ENCODE measurements around the gene TMEM178B. TPM values are rescaled to one million over a fixed set of nuclear protein-coding genes. Genes with fewer than 3 reads are reported as not detected.
A peak's percentile ranks its signal among the peaks of the same experiment; 100 is the strongest.
"Not testable (repeated sequence)": the region's sequence is repeated elsewhere in the genome, so short reads cannot be mapped to it uniquely, and the experiment has no call there.

Gene TMEM178B
- total RNA-seq, 2 donors from 2014 or later = 1.7 to 2.1 TPM

DNA sequence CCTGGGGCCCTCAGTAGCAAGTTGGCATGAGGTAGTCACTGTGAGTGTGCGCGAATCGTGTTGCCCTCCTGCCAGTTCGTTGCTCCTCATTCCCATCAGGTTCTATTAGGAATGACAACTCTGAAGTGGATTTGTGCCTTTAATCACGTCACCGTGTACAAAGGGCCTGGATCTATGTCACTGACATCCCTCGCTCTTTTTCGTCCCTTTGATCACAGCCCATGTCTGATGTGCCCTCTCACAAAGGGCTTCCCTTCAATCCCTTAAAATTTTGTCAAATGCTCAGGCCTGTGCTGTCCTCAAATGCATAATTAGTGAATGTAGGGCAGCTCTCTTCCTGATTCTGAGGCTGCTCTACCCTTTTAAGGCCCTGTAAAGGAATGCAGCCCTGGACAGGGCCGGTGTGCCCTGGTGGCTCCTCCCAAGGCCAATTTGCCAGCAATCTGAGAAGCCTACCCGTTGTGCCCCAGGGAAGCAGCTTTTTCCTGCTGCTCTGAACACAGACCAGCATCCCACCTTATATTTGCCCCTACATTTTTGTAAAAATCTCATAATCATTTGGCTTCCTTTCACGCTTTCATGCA lies 93.6 kb downstream of the TMEM178B start:
- Mint-ChIP-seq H3K4me3 (no peak overlapping the region), H3K27ac (no peak overlapping the region), H3K36me3 (ENCODE audit: low read depth) (no peaks in the 10 kb centered on the region), H3K4me1 (no peaks in the 10 kb centered on the region), H3K27me3 (no peaks in the 10 kb centered on the region), H3K9me3 (no peaks in the 10 kb centered on the region)
- ATAC-seq (replicated peaks) = no peak

DNA sequence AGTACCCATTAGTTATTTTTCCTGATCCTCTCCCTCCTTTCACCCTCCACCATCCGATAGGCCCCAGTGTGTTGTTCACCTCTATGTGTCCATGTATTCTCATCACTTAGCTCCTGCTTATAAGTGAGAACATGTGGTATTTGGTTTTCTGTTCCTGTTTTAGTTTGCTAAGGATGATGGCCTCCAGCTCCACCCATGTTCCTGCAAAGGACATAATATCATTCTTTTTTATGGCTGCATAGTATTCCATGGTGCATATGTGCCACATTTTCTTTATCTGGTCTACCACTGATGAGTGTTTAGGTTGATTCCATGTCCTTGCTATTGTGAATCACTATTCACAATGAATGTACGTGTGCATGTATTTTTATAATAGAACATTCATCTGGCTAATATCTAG lies 95.3 kb downstream of the TMEM178B start:
- H3K27ac Mint-ChIP-seq; H3K36me3 Mint-ChIP-seq (ENCODE audit: low read depth); H3K9me3 Mint-ChIP-seq; H3K4me1 Mint-ChIP-seq; H3K27me3 Mint-ChIP-seq; ATAC-seq (replicated peaks); H3K4me3 Mint-ChIP-seq: not testable (repeated sequence)

DNA sequence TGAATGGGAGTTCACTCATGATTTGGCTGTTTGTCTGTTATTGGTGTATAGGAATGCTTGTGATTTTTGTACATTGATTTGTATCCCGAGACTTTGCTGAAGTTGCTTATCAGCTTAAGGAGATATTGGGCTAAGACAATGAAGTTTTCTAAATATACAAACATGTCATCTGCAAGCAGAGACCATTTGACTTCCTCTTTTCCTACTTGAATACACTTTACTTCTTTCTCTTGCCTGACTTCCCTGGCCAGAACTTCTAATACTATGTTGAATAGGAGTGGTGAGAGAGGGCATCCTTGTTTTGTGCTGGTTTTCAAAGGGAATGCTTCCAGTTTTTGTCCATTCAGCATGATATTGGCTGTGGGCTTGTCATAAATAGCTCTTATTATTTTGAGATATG lies 101.9 kb downstream of the TMEM178B start:
- not testable (repeated sequence) for ATAC-seq (replicated peaks); H3K27ac Mint-ChIP-seq; H3K36me3 Mint-ChIP-seq (ENCODE audit: low read depth); H3K4me1 Mint-ChIP-seq; H3K9me3 Mint-ChIP-seq; H3K4me3 Mint-ChIP-seq; H3K27me3 Mint-ChIP-seq

DNA sequence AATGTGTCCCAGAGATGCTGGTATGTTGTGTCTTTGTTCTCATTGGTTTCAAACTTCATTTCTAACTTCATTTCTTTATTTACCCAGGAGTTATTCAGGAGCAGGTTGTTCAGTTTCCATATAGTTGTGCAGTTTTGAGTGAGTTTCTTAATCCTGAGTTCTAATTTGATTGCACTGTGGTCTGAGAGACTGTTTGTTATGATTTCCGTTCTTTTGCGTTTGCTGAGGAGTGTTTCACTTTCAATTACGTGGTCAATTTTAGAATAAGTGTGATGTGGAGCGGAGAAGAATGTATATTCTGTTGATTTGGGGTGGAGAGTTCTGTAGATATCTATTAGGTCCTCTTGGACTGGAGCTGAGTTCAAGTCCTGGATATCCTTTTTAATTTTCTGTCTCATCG lies 103.3 kb downstream of the TMEM178B start:
- not testable (repeated sequence) for ATAC-seq (replicated peaks); H3K27me3 Mint-ChIP-seq; H3K36me3 Mint-ChIP-seq (ENCODE audit: low read depth); H3K9me3 Mint-ChIP-seq; H3K4me1 Mint-ChIP-seq
- Mint-ChIP-seq H3K4me3 (peak overlapping the region; percentile 60), H3K27ac (peak overlapping the region; percentile 34)

GRCh38 chr7:141178486-141179135 lies 104.7 kb downstream of the TMEM178B start:
- H3K4me3 Mint-ChIP-seq = no peak overlapping the region
- peaks cover 4% of the 10 kb centered on the region for H3K9me3 Mint-ChIP-seq
- peaks cover 9% of the 10 kb centered on the region for H3K4me1 Mint-ChIP-seq
- H3K27me3 Mint-ChIP-seq = peaks cover 3% of the 10 kb centered on the region
- ATAC-seq (replicated peaks) = no peak
- H3K27ac Mint-ChIP-seq = no peak overlapping the region
- H3K36me3 Mint-ChIP-seq (ENCODE audit: low read depth) = no peaks in the 10 kb centered on the region

GRCh38 chr7:141181812-141182211 lies 107.9 kb downstream of the TMEM178B start:
- H3K9me3 Mint-ChIP-seq = peaks cover 4% of the 10 kb centered on the region
- peaks cover 3% of the 10 kb centered on the region for H3K27me3 Mint-ChIP-seq
- peaks cover 6% of the 10 kb centered on the region for H3K4me1 Mint-ChIP-seq
- no peak overlapping the region for H3K27ac Mint-ChIP-seq
- no peaks in the 10 kb centered on the region for H3K36me3 Mint-ChIP-seq (ENCODE audit: low read depth)
- no peak for ATAC-seq (replicated peaks)
- no peak overlapping the region for H3K4me3 Mint-ChIP-seq

DNA sequence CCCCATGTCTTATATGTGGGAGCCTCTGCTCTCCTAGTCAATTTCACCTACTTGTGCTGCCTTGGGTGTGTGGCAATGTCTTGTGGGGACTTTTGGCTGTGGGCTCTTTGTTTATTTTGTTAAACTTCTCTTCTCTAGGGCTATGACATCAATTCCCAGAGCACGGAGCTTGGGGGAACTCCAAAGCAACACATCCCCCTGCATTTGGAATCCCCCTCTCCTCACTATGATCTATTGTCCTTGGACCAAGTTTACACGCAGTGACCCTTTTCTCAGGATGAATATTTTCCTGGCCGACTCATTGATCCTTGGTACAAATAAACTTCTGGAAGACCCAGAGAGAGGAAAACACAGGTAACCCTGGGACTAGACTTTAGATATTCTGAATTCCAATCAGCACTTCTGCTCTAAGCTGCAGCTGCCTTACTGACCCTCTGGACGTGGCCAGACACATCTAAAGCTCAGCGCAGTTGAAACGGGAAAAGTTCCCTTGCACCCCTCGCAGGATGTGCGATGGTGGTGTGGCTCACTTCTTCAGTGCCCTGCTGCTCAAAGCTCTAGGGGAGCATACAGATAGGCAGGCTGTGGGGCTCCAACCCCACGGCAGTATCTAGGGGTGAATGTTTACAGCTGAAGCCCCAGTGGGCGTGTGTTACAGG lies 110.8 kb downstream of the TMEM178B start:
- peaks cover 4% of the 10 kb centered on the region for H3K9me3 Mint-ChIP-seq
- H3K27me3 Mint-ChIP-seq = peaks cover 3% of the 10 kb centered on the region
- H3K36me3 Mint-ChIP-seq (ENCODE audit: low read depth) = no peaks in the 10 kb centered on the region
- ATAC-seq (replicated peaks) = no peak
- no peaks in the 10 kb centered on the region for H3K4me1 Mint-ChIP-seq
- H3K27ac Mint-ChIP-seq = peak overlapping the region; percentile 19
- no peak overlapping the region for H3K4me3 Mint-ChIP-seq

DNA sequence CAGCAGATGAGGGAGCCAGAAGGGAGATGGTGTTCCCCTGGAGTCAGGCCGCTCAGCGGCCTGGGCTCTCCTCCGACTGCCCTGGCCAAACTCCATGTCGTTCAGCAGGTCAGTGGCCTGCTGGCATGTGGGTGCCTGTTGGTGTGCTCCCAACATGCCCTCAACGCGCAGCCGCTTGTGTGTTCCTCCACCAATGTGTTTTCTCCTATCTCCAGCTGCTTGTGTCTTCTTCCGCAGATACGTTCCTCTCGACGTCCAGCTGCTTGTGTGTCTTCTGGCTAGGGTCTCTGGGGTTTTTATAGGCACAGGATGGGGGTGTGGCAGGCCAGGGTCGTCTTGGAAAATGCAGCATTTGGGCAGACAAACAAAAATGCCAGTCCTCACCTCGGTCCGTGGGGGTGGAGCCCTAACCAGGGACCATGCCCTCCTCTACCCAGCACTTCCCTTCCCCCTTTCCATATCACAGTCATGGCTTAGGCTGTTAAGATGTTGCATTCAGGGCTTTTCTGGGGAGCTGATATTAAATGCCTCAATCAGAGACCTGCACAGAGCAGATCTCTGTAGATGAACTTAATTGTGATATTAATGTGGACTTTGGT lies 111.6 kb downstream of the TMEM178B start:
- no peak overlapping the region for H3K27ac Mint-ChIP-seq
- no peaks in the 10 kb centered on the region for H3K9me3 Mint-ChIP-seq
- no peaks in the 10 kb centered on the region for H3K4me1 Mint-ChIP-seq
- H3K27me3 Mint-ChIP-seq = no peaks in the 10 kb centered on the region
- ATAC-seq (replicated peaks) = no peak
- H3K36me3 Mint-ChIP-seq (ENCODE audit: low read depth) = no peaks in the 10 kb centered on the region
- no peak overlapping the region for H3K4me3 Mint-ChIP-seq

DNA sequence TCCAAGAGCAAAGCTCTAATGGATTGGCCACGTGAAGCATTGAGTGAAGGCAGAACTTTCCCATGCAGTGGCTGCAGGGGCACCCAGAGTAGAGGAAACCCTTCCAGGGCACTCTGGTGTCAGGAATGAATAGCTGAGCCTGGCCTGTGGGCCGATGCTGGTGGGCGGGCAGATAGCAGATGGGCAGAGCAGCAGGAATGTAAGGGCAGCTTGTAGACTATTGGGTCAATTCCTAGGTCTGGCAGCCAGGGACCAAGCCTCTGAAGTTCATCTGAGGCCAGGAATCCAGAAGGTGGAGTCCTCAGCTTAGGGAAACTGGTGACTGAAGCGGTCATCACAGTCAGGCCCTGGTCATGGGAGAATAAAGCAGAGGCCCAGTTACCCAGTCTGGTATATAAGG lies 115.4 kb downstream of the TMEM178B start:
- no peak overlapping the region for H3K27ac Mint-ChIP-seq
- no peaks in the 10 kb centered on the region for H3K9me3 Mint-ChIP-seq
- no peak overlapping the region for H3K4me3 Mint-ChIP-seq
- no peaks in the 10 kb centered on the region for H3K36me3 Mint-ChIP-seq (ENCODE audit: low read depth)
- H3K27me3 Mint-ChIP-seq = peaks cover 3% of the 10 kb centered on the region
- ATAC-seq (replicated peaks) = no peak
- no peaks in the 10 kb centered on the region for H3K4me1 Mint-ChIP-seq

GRCh38 chr7:141190495-141190894 lies 116.6 kb downstream of the TMEM178B start:
- Mint-ChIP-seq H3K27me3 (peaks cover 3% of the 10 kb centered on the region), H3K36me3 (ENCODE audit: low read depth) (no peaks in the 10 kb centered on the region), H3K4me1 (no peaks in the 10 kb centered on the region), H3K4me3 (no peak overlapping the region), H3K27ac (no peak overlapping the region), H3K9me3 (no peaks in the 10 kb centered on the region)
- no peak for ATAC-seq (replicated peaks)

DNA sequence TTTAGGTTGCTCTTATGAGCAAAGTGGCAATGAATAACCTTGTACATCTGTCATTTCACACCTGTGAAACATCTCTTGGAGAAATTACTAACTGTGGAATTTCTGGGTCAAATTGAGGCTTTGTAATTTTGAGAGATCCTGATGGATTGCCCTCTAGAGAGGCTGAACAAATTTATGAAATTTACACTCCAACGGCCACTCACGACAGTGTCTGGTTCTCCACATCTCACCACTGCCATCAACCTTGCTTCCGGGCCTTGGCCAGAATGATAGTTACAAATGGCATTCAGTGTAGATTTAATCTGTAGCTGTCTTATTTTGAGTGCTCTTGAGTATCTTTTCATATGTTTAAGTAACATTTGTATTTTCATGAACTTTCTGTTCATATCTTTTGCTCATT lies 117.4 kb downstream of the TMEM178B start:
- Mint-ChIP-seq H3K9me3 (no peaks in the 10 kb centered on the region), H3K27ac (no peak overlapping the region), H3K4me3 (no peak overlapping the region), H3K36me3 (ENCODE audit: low read depth) (no peaks in the 10 kb centered on the region), H3K27me3 (peaks cover 3% of the 10 kb centered on the region), H3K4me1 (no peaks in the 10 kb centered on the region)
- ATAC-seq (replicated peaks) = no peak

DNA sequence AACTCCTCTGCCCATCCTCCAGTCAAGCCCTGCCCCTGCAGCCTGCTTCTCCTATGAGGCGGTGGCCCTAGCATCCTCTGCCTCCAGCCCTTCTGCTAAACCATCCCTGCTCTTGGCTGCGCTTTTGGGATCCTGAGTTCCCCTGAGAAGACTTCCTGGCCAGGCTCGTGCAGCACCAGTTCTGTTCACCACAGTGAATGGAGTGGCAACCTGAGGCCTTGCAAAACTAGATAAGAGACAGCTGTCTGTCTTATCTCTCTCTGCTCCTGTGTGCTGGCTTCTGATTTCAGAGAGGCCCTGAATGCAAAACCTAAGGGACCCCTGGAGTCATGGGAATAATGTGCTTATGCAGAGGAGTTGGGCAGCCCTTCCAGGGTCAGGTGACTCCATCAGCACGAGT lies 119.2 kb downstream of the TMEM178B start:
- Mint-ChIP-seq H3K4me3 (no peak overlapping the region), H3K27me3 (peaks cover 3% of the 10 kb centered on the region), H3K27ac (no peak overlapping the region), H3K9me3 (no peaks in the 10 kb centered on the region), H3K4me1 (no peaks in the 10 kb centered on the region), H3K36me3 (ENCODE audit: low read depth) (no peaks in the 10 kb centered on the region)
- no peak for ATAC-seq (replicated peaks)

DNA sequence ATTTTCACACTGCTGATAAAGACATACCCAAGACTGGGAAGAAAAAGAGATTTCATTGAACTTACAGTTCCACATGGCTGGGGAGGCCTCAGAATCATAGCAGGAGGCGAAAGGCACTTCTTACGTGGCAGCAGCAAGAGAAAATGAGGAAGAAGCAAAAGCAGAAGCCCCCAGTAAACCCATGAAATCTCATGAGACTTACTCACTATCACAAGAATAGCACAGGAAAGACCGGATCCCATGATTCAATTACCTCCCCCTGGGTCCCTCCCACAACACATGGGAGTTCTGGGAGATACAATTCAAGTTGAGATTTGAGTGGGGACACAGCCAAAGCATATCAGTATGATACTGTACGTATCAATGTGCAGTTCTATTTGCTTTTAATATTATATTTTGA lies 121.9 kb downstream of the TMEM178B start:
- not testable (repeated sequence) for H3K27me3 Mint-ChIP-seq; H3K4me3 Mint-ChIP-seq; H3K27ac Mint-ChIP-seq; H3K9me3 Mint-ChIP-seq; H3K36me3 Mint-ChIP-seq (ENCODE audit: low read depth); ATAC-seq (replicated peaks); H3K4me1 Mint-ChIP-seq

DNA sequence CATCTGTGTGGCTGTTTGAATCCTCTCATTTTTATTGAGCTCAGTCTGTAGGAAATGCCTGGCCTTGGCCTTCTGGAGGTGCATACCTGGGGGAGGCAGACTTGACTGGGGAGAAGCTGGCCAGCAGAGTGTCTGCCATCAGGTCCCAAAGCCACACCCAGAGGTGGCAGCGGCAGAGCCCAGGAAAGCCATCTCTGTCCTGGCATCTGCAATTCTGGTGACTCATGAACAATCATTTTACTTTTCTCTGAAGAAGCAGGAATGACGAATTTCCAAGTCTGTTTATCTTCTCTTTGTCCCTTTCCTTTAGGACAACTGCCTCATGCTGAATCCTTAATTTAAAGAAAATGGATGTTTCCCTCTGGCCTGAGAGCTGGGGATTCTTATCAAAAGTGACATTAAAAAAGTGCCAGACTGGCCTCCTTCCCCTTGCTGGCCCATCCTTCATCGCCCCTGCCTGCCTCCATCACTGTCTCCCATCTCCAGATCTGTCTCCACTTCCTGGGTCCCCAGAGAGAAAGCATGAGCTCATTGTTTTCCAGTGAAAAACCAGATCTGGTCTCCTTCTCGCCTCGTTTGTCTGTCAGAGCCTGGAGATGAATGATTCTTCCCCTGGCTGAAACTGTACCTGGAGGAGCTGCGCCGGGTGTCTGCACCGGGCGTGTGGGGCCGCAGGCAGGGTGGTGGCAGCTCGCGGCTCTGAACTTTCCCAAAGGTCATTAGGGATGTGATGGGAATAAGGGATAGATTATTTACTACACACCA lies 124.5 kb downstream of the TMEM178B start:
- Mint-ChIP-seq H3K9me3 (no peaks in the 10 kb centered on the region), H3K4me1 (no peaks in the 10 kb centered on the region), H3K27ac (no peak overlapping the region), H3K36me3 (ENCODE audit: low read depth) (no peaks in the 10 kb centered on the region), H3K27me3 (peaks cover 3% of the 10 kb centered on the region), H3K4me3 (no peak overlapping the region)
- ATAC-seq (replicated peaks) = no peak
